ENCODE results near the gene CSAG3.
"Not testable (repeated sequence)": the region's sequence is repeated elsewhere in the genome, so short reads cannot be mapped to it uniquely, and the experiment has no call there.

- TF ChIP-seq, protein P1, sequence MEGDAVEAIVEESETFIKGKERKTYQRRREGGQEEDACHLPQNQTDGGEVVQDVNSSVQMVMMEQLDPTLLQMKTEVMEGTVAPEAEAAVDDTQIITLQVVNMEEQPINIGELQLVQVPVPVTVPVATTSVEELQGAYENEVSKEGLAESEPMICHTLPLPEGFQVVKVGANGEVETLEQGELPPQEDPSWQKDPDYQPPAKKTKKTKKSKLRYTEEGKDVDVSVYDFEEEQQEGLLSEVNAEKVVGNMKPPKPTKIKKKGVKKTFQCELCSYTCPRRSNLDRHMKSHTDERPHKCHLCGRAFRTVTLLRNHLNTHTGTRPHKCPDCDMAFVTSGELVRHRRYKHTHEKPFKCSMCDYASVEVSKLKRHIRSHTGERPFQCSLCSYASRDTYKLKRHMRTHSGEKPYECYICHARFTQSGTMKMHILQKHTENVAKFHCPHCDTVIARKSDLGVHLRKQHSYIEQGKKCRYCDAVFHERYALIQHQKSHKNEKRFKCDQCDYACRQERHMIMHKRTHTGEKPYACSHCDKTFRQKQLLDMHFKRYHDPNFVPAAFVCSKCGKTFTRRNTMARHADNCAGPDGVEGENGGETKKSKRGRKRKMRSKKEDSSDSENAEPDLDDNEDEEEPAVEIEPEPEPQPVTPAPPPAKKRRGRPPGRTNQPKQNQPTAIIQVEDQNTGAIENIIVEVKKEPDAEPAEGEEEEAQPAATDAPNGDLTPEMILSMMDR (IDR thresholded peaks at IDR 0.05 in 2 of 3, conservative IDR thresholded peaks at IDR 0.05 in 1 of 3; ENCODE audit: insufficient read depth in 2 of 3, low read depth in 1 of 3, low read length in 3 of 3), result not testable (repeated sequence)
- TF ChIP-seq NRF1 (conservative IDR thresholded peaks at IDR 0.05 in 1 of 2, IDR thresholded peaks at IDR 0.05 in 1 of 2), result not testable (repeated sequence)
Observed at GRCh38 chrX:152713195-152713594, 45.8 kb upstream of the CSAG3 start.

Data from K562 (cell line).